Common myeloid progenitor, CD34-positive (primary cell): Measurements from ENCODE around the gene HMCN2.

Source experiments
- CTCF ChIA-PET: fragments of 350-600 bp; sonication (Branson Sonifier 250); formaldehyde crosslinking; loops from one replicate; lab custom pipeline; 2021; ENCODE audit warnings: antibody characterized with exemption; lab: Charles Lee
- POLR2A ChIA-PET: fragments of 350-600 bp; sonication (Branson Sonifier 250); formaldehyde crosslinking; loops from one replicate; lab custom pipeline; 2021; ENCODE audit warnings: antibody characterized with exemption; lab: Charles Lee
- DNase-seq, 3 donors: peaks; one replicate each; pipeline versions ENCODE4 v3.0.0 to v3.0.0-alpha.2; 2013
- H3K27ac ChIP-seq, 2 experiments: 1 replicate in 1 of 2; 2 replicates in 1 of 2; pipeline ENCODE4 v1.7.0; 2013; ENCODE audit warnings: inconsistent platforms in 2 of 2, low read length in 2 of 2, mild to moderate bottlenecking in 2 of 2, low read depth in 1 of 2, moderate library complexity in 1 of 2; ENCODE audit not compliant: severe bottlenecking in 2 of 2, insufficient read depth in 1 of 2, poor library complexity in 1 of 2
- H3K27me3 ChIP-seq, 5 experiments: replicated peaks in 2 of 5; 1 replicate in 3 of 5; 2 replicates in 2 of 5; pipeline versions ENCODE4 v1.6.1 to v1.7.0; 2013; ENCODE audit warnings: low read length in 4 of 5, mild to moderate bottlenecking in 2 of 5, moderate library complexity in 2 of 5, inconsistent platforms in 1 of 5; ENCODE audit not compliant: insufficient read depth in 5 of 5, control insufficient read depth in 4 of 5
- H3K36me3 ChIP-seq, 4 experiments: 1 replicate in 2 of 4; 2 replicates in 2 of 4; pipeline versions ENCODE4 v1.6.1 to v1.7.0; 2013; ENCODE audit warnings: low read length in 3 of 4, control low read depth in 1 of 4, mild to moderate bottlenecking in 1 of 4; ENCODE audit not compliant: control insufficient read depth in 4 of 4, insufficient read depth in 4 of 4
- H3K4me1 ChIP-seq, 4 experiments: 1 replicate in 3 of 4; 2 replicates in 1 of 4; pipeline versions ENCODE4 v1.6.1 to v1.7.1; 2013; ENCODE audit warnings: low read length in 3 of 4, mild to moderate bottlenecking in 3 of 4, control low read depth in 1 of 4, inconsistent platforms in 1 of 4, moderate library complexity in 1 of 4; ENCODE audit not compliant: control insufficient read depth in 4 of 4, insufficient read depth in 4 of 4; ENCODE audit errors: control extremely low read depth in 1 of 4
- H3K4me3 ChIP-seq, 7 experiments: 1 replicate in 4 of 7; 2 replicates in 3 of 7; pipeline versions ENCODE4 v1.5.1 to v1.7.0; 2013; ENCODE audit warnings: mild to moderate bottlenecking in 7 of 7, low read length in 6 of 7, moderate library complexity in 6 of 7, inconsistent platforms in 2 of 7, low read depth in 2 of 7, control low read depth in 1 of 7; ENCODE audit not compliant: insufficient read depth in 4 of 7, control insufficient read depth in 1 of 7; ENCODE audit errors: extremely low read depth in 1 of 7
- H3K9me3 ChIP-seq, 5 experiments: 1 replicate in 4 of 5; 2 replicates in 1 of 5; pipeline versions ENCODE4 v1.6.1 to v1.7.1; 2013; ENCODE audit warnings: low read length in 4 of 5, mild to moderate bottlenecking in 2 of 5, inconsistent platforms in 1 of 5, low read depth in 1 of 5, moderate library complexity in 1 of 5; ENCODE audit not compliant: control insufficient read depth in 4 of 5, insufficient read depth in 2 of 5; ENCODE audit errors: control extremely low read depth in 1 of 5
- whole genome bisulfite sequencing: methylation state at CpG from one replicate; pipeline ENCODE4 v1.1.5; 2013; ENCODE audit not compliant: insufficient coverage; 5-methylcytosine and 5-hydroxymethylcytosine counted together

The HMCN2 gene

DNA sequence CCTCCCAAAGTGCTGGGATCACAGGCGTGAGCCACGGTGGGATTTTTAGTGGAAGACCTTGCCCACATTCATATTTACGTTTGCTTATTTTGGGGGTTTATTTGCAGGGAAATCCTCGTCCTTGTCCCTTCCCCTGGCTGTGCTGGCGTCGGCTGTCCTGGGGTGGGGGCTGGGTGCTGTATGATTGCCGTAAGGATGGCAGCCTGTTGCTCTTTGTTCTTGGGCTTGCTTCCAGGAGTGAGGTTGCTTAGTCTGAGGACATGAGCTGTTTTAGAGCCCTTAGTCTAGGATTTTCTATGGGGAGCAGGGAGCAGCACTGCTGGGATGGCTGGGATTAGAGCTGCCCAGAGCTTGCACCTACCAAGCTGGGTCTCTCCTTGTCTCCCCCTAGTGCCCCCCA is 93.4 kb downstream of the HMCN2 start:
- 94% methylated on average over 5 of the region's 7 CpGs for WGBS
- H3K36me3 ChIP-seq, result no peaks in the 10 kb centered on the region
- H3K4me1 ChIP-seq, result no peaks in the 10 kb centered on the region
- H3K4me3 ChIP-seq, result no peak overlapping the region
- CTCF ChIA-PET, result no interaction called here
- H3K9me3 ChIP-seq, result no peaks in the 10 kb centered on the region
- peaks cover 0 to 3% (median 0%) of the 10 kb centered on the region in 5 experiments for H3K27me3 ChIP-seq
- no peak overlapping the region for H3K27ac ChIP-seq
- DNase-seq, result no peak
- POLR2A ChIA-PET, result no interaction called here

DNA sequence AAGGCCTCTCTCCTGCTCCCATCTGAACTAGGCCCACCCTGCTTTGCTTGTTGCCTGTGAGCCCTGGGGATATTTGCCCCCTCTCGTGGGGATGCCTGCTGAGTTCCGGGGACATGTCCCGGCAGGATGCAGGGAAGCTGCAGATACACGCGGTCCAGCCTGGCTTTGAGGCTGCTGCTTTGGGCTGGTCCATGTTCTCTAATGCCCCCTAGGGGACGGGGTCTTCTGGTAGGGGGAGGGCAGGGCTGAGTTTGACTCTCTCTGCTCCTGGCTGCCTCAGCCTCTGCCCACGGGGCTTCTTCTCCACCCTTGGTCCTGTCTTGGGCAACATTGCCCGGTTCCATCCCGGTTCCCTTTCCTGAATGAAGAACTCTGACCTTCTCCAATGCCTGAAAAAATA is 94.3 kb downstream of the HMCN2 start:
- H3K4me1 ChIP-seq, result no peaks in the 10 kb centered on the region
- H3K27ac ChIP-seq, result no peak overlapping the region
- H3K9me3 ChIP-seq, result no peaks in the 10 kb centered on the region
- peaks cover 0 to 3% (median 0%) of the 10 kb centered on the region in 5 experiments for H3K27me3 ChIP-seq
- WGBS, result 88% methylated on average over 9 of the region's 9 CpGs
- DNase-seq, result no peak
- no peak overlapping the region for H3K4me3 ChIP-seq
- ChIA-PET POLR2A (no interaction called here), CTCF (no interaction called here)
- H3K36me3 ChIP-seq, result no peaks in the 10 kb centered on the region

DNA sequence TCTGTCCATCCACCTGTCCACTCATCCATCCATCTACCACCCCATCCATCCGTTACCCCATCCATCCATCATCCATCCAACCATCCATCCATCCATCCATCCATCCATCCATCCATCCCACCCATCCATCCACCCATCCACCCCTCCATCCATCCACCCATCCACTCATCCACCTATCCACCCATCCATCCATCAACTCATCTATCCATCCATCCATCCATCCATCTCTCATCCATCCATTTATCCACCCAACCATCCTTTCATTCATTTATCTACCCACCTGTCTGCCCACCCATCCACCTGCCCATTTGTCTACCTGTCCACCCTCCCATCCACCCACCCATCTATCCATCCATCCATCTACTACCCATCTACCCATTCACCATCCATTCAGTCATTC is 95.1 kb downstream of the HMCN2 start:
- Histone ChIP-seq H3K36me3 (no peaks in the 10 kb centered on the region), H3K27me3 (peaks cover 0 to 3% (median 0%) of the 10 kb centered on the region in 5 experiments), H3K27ac (no peak overlapping the region), H3K9me3 (no peaks in the 10 kb centered on the region), H3K4me1 (no peaks in the 10 kb centered on the region), H3K4me3 (no peak overlapping the region)
- DNase-seq, result no peak
- WGBS, result 81% methylated on average over 1 of the region's 1 CpG
- ChIA-PET POLR2A (no interaction called here), CTCF (no interaction called here)

DNA sequence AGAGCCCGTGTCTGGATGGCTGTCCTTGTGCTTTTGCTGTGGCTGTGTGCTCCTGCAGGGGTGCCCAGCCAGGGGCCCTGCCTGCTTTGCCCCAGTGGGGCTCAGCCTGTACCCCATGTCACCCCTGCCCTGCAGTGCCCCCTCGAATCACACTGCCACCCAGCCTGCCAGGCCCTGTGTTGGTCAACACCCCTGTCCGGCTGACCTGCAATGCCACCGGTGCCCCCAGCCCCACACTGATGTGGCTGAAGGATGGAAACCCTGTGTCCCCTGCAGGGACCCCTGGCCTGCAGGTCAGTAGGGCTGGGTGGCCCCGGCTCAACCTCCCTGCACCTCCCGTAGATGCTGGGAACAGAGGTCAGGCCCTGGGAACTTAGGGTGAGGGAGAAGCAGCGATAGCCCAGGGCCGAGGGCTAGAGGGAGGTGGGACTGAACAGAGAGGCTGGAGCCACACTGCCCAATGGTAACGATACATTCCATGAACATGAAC is 96.4 kb downstream of the HMCN2 start:
- 100% methylated on average over 6 of the region's 9 CpGs for WGBS
- H3K27me3 ChIP-seq, result peaks cover 0 to 3% (median 0%) of the 10 kb centered on the region in 5 experiments
- H3K4me1 ChIP-seq, result no peaks in the 10 kb centered on the region
- H3K4me3 ChIP-seq, result no peak overlapping the region
- ChIA-PET CTCF (interaction anchor here (0.7 kb wide), 1 partner anchor 92 kb away, joined by 3 read pairs; no protein-coding TSS in a partner anchor), POLR2A (no interaction called here)
- no peak for DNase-seq
- no peaks in the 10 kb centered on the region for H3K36me3 ChIP-seq
- no peaks in the 10 kb centered on the region for H3K9me3 ChIP-seq
- H3K27ac ChIP-seq, result no peak overlapping the region

DNA sequence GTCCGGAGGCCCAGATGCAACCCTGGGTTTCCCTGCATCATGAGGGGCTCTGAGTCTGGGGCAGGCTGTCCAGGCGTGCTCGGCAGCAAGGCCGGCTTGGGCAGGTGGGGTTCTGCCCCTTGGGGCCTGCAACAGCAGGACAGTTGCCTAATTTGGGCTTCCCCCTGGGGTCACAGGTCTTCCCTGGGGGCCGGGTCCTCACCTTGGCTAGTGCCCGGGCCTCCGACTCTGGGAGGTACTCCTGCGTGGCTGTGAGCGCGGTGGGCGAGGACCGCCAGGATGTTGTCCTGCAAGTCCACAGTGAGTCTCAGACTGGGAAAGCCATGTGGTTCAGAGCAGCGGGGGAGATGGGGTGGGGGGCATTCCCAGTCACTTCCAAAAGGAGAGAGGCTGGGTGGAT is 97.1 kb downstream of the HMCN2 start:
- Histone ChIP-seq H3K27ac (no peak overlapping the region), H3K27me3 (peaks cover 0 to 3% (median 0%) of the 10 kb centered on the region in 5 experiments), H3K9me3 (no peaks in the 10 kb centered on the region), H3K4me3 (no peak overlapping the region), H3K36me3 (no peaks in the 10 kb centered on the region), H3K4me1 (no peaks in the 10 kb centered on the region)
- WGBS, result 96% methylated on average over 11 of the region's 13 CpGs
- ChIA-PET CTCF (no interaction called here), POLR2A (no interaction called here)
- DNase-seq, result no peak

DNA sequence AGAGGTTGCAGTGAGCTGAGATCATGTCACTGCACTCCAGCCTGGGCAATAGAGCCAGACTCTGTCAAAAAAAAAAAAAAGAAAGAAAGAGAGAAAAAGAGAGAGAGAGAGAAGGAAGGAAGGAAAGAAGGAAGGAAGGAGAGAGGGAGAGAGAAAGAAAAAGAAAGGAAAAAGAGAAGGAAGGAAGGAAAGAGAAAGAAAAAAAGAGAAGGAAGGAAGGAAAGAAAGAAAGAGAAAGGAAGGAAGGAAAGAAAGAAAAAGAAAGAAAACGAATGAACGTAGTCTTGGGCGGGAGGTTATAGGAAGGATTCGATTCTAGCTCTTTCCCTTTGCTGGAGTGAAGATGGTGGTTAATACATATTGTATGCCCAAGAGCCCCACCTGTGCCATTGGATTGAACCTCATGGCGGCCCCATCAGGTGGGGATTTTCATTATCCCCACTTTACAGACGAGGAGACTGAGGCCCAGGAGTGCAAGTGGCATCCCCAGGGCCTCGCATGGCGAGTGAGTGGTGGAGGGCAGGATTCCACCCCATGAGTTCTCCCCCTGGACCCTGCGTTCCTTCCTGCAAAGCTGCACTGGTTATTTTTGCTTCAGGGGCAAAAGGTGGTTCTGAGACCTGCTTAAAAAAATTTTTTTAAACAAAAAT is 98.3 kb downstream of the HMCN2 start:
- H3K4me3 ChIP-seq, result no peak overlapping the region
- no peak for DNase-seq
- POLR2A ChIA-PET, result no interaction called here
- no peaks in the 10 kb centered on the region for H3K36me3 ChIP-seq
- H3K27me3 ChIP-seq, result no peaks in the 10 kb centered on the region
- CTCF ChIA-PET, result no interaction called here
- no peaks in the 10 kb centered on the region for H3K4me1 ChIP-seq
- no peak overlapping the region for H3K27ac ChIP-seq
- 92% methylated on average over 6 of the region's 9 CpGs for WGBS
- H3K9me3 ChIP-seq, result peaks cover 0 to 6% (median 0%) of the 10 kb centered on the region in 5 experiments

DNA sequence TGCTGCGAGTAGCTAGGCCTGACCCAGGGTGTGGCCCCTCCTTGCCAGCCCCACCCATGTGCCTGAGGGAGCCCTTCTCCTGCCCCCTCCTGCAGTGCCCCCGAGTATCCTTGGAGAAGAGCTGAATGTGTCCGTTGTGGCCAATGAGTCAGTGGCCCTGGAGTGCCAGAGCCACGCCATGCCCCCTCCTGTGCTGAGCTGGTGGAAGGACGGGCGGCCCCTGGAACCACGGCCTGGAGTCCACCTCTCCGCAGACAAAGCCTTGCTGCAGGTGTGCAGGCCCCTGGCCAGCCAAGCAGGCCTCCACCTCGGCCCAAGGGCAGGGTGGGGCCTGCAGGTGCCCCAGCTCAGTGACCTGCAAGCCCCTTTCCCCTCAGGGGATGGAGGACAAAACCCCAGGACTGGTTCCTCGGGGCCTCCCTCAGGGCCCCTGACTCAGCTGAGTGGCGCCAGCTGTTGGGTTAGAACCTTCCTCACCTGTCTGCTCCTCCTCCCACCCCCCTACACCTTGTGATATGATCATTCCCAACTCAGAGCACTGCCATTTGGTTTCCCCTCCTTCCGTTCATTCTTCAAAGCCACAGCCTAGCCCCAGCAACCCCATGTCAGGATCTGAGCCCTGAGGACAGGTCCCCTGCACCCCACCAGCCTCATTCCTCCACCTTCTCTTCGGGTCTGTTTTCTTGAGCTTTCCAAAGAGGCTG is 99.2 kb downstream of the HMCN2 start:
- no peak for DNase-seq
- CTCF ChIA-PET, result no interaction called here
- Histone ChIP-seq H3K4me1 (no peaks in the 10 kb centered on the region), H3K36me3 (no peaks in the 10 kb centered on the region), H3K27me3 (no peaks in the 10 kb centered on the region), H3K9me3 (peaks cover 0 to 7% (median 0%) of the 10 kb centered on the region in 5 experiments), H3K4me3 (no peak overlapping the region), H3K27ac (no peak overlapping the region)
- POLR2A ChIA-PET, result no interaction called here
- WGBS, result 89% methylated on average over 13 of the region's 13 CpGs
